GM19463 (cell line): ENCODE measurements around the gene COPG2.
"Not testable (repeated sequence)": the region's sequence is repeated elsewhere in the genome, so short reads cannot be mapped to it uniquely, and the experiment has no call there.

Experiments
- ATAC-seq: cut with Tn5 transposase; IDR thresholded peaks from one replicate; pipeline ENCODE4 v1.9.1; 2021; ENCODE audit warnings: mild to moderate bottlenecking, moderate library complexity; ENCODE audit not compliant: unreplicated experiment

Gene COPG2

GRCh38 chr7:130566168-130566897 is 102.2 kb downstream of the COPG2 start:
- ATAC-seq, result no peak

DNA sequence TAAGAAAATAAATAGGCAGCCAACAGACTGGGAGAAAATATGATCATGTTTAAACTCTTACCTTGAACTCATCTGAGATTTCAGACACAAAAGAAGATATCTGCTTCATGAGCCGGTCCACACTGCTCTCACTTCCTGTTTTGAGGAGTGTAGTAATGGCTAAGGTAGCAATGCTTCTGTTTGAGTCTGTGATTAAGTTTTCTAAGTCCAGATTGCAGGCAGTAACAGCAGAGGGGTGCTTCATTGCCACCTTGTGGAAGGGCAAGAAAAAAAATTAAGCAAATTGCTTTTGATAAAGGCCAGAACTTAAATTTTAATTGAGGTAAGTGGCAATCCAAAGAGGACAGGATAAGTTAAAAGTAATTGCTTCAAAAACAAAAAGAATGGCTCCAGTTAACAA is 107.6 kb downstream of the COPG2 start:
- ATAC-seq, result no peak

- ATAC-seq, result no peak
Measured at GRCh38 chr7:130559184-130559583, 109.4 kb downstream of the COPG2 start.

DNA sequence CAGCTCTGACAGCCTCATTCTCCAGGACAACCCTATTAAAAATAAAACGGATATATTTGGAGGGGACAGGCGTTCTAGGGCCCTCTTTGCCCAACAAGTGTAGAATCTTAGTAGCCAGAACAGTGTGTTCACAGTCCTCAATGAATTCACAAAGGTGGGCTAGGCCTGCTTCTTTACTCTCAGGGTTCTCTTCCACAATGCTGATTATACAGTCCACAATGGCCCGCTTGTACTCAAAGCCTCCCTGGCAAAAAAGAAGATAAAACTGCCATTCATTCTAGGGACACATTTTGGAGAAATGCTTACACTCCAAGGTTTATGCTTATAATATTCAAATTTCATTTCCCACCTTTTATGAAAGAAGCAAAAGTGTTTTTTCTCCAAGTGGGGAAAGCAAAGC is 114.1 kb downstream of the COPG2 start:
- no peak for ATAC-seq

DNA sequence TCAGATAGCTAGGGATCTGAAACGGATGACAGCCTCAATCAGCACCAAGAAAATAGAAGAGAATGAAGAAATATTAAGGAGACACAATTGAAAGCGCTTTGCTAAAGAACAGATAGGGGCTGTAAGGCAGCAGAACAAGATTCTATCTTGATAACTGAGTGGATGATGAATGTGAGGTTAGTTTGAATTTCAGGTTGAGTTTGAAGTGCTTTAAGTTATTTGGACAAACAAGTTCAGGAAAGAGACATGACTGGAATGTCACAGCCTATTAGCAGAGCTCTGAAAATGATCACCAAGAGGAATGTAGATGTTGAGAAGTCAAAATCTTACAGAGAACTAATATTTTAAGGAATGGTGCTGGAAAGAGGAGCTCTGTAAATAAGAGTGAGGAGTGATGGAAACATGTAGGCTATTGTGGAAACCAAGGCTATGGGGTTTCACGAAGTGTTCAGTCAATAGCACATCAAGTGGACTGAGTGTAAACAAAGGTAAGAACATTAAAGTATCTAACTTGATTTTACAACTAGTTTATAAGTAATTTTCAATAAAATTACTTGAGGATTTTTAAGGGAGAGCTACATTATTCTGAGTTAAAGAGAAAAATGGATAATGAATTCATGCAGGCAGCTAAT is 115.0 kb downstream of the COPG2 start:
- no peak for ATAC-seq

GRCh38 chr7:130544356-130544755 is 124.2 kb downstream of the COPG2 start:
- no peak for ATAC-seq

GRCh38 chr7:130543487-130544010 is 125.0 kb downstream of the COPG2 start:
- ATAC-seq, result no peak

- ATAC-seq, result not testable (repeated sequence)
Measured at GRCh38 chr7:130542297-130542696, 126.3 kb downstream of the COPG2 start.

GRCh38 chr7:130541287-130541686 is 127.3 kb downstream of the COPG2 start:
- ATAC-seq, result not testable (repeated sequence)

DNA sequence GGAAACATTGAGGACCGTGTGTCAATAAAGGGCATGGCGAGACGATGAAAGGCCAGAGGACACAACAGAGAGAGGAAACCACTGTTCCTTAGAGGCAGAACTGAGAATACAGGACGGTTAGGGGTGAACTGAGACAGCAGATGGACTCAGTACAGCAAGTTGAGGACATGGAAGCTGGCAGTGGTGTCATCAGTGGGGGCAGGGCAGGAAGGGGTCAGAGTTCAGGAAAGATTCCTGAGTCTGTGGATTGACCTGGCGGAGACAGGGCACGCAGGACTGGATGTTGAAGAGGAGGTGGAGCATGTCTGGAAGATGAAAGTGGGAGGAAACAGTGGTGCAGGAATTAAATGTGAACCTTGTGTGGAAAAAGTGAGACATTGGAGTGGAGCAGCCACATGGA is 130.7 kb downstream of the COPG2 start:
- not testable (repeated sequence) for ATAC-seq

DNA sequence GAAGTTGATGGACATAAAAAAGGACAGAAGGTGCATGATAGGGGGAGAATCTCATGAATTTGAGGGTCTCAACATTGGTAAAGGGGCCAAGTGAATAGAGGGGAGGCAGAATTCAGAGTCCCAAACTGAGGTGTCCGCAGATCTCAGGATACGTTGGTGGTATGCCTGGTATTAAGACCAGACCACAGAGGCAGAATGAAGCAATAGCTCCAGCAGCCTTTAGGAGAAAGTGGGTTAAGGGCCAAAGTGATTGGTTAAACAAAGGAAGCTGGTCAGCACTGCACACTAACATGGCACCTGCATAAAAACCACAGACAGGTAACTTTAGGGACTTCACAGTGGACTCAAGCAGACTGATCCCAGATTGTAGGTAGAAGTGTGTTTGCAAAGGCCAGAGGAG is 139.1 kb downstream of the COPG2 start:
- no peak for ATAC-seq

DNA sequence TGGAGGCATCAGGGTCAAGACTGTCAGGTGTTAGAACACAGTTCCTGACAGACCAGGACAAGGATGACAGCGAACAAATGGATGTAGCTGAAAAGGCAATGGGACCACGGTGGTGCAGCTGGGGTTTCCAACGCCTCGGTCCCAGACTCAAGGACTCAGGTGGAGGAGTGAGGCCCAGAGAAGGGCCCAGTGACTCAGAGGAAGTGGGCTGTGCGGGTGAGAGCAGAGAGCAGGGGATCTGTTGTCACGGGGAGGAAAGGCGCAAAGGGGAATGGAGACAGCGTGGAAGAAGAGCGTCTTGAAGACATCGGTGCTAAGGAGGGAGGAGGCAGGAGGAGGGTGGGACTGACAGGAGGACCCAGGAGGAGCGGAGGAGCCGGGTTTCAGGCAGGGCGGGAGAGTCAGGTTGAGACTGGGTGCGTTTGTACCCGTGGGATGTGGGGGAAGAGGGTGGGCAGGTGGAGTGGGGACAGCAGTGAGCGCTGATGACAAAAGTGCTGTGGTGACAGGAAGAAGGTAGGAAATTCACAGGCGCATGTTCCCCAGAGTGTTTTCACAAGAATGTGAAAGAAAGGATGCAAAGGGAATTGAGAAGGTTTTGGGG is 140.7 kb downstream of the COPG2 start:
- ATAC-seq, result not testable (repeated sequence)

GRCh38 chr7:130524628-130525027 is 143.9 kb downstream of the COPG2 start:
- ATAC-seq, result no peak

DNA sequence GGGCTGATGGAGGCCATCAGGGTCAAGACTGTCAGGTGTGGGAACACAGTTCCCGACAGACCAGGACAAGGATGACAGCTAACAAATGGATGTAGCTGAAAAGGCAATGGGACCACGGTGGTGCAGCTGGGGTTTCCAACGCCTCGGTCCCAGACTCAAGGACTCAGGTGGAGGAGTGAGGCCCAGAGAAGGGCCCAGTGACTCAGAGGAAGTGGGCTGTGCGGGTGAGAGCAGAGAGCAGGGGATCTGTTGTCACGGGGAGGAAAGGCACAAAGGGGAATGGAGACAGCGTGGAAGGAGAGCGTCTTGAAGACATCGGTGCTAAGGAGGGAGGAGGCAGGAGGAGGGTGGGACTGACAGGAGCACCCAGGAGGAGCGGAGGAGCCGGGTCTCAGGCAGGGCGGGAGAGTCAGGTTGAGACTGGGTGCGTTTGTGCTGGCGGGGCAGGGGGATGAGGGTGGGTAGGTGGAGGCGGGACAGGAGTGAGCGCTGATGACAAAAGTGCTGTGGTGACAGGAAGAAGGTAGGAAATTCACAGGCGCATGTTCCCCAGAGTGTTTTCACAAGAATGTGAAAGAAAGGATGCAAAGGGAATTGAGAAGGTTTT is 144.9 kb downstream of the COPG2 start:
- ATAC-seq, result not testable (repeated sequence)

DNA sequence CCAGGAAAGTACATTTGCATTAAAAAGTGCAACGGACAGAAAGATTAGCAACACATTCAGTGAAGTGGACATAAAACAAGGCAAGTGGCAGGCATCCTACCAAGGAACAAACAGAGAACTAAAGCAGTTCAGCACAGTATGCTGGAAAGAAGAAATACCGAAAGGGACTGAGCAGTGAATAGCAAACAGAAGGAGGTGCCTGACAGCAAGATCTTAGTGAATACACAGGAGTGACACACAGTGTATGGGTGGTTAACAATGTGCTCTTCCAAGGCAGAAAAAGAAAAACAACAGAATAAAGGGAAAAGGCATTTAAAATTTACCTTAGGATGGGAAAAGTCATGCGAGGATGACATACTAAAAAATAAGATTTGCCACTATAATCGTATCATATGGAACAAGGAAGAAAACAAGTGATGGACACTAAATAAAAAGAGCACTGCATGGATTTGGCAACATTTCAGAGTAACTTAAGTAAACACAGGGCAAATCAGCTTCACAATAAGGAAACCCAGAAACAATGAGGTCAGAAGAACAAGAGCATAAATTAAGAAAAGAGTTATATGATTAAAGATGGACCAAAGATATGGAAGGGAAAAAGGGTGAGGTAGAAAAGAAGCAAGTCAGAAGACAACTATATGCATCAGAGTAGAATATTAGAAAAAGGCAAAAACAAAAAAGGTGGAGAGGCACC is 147.1 kb downstream of the COPG2 start:
- no peak for ATAC-seq

GRCh38 chr7:130515315-130516040 is 153.1 kb downstream of the COPG2 start:
- ATAC-seq, result no peak

DNA sequence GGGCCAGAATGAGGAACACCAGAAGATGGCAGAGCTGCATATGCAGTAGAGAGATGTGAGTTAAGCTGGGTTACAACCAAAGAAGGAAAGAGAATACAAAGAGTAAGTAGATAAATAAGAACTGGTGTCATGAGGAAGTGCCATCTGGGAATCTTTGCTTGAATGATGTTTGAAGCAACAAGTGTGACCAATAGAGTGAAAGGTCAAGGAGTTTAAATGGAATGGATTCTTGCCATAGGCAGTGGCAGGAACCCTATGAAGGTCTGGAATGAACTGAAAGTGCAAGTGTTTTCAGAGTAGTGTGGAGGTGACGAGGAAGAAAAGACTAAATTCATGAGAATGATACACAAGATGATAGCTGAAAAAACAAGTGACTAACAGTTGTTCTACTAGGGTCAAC is 155.1 kb downstream of the COPG2 start:
- no peak for ATAC-seq

DNA sequence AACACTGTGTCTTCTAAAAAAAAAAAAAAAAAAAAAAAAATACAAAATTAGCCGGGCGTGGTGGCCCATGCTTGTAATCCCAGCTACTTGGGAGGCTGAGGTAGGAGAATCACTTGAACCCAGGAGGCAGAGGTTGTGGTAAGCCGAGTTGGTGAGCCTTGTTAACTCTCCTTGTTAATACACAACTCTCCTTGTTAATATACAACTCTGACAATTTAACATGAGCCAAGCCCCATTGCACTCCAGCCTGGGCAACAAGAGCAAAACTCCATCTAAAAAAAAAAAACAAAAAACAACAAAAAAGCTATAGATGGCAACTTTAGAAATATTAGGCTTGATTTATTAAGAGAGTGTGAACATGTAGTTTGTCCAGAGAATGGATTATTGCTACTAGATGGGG is 156.5 kb downstream of the COPG2 start:
- ATAC-seq, result not testable (repeated sequence)

DNA sequence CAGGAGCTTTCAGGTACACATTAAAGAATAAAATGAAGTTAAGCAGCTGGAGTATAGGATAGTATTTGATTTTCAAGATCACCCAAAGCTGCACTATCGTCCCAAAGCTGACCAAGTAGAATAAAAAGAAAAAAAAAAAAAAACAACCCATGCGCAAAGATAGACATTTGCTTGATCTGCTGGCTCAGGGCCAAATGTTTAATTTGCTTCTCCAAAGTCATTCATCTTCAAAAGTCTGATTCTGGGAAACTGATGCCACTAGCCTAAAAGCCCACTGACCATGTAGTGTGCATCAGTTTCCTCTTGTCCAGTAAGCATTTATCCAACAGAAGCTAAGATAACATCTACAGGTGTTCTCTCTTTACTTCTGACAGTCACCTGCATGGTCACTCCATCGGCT is 162.2 kb downstream of the COPG2 start:
- no peak for ATAC-seq

DNA sequence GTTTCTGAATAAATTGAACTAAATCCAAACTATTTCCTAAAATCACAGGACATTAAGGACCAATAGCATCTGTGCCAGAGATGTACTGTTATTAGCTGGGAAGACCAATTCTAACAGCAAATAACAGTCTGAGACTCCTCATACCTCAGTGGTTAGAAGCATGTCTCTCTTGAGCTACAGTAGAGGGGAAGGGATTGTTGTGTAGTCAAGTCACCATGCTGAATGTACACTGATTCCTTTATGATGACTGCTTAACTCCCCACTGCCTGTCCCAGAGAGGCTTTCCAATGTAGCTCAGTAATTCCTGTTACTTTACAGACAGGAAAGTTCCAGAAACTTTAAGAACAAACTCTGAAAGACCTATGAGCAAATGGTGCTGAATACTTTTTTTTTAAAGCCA is 162.8 kb downstream of the COPG2 start:
- ATAC-seq, result no peak
